ENCODE data around the gene NEK6. TPM values are rescaled to one million over a fixed set of nuclear protein-coding genes. Genes with fewer than 3 reads are reported as not detected.

Gene NEK6
- total RNA-seq, 1 experiment from 2014 or later: 21.1 TPM

- 0 out of 2 replicates have a peak, but pooled peaks cover 5% of the 10 kb centered on the region for H4K20me1 ChIP-seq (ENCODE audit: low read length)
- POLR2A ChIA-PET (ENCODE audit: unreplicated experiment): no interaction called here
- no peaks in the 10 kb centered on the region for H3K36me3 ChIP-seq (ENCODE audit: low read depth, low read length)
- ATAC-seq: no peak
- H3K4me3 ChIP-seq (ENCODE audit: low read length): no peak overlapping the region
- CTCF ChIA-PET: no interaction called here
- H3K9me3 ChIP-seq (ENCODE audit: low read length): no peaks in the 10 kb centered on the region
- no peaks in the 10 kb centered on the region for H3K4me1 ChIP-seq (ENCODE audit: insufficient read depth, low read length)
- H3K79me2 ChIP-seq (ENCODE audit: low read length): peaks cover 70% of the 10 kb centered on the region
- no peaks in the 10 kb centered on the region for H3F3A ChIP-seq (ENCODE audit: low read length, unreplicated experiment)
- no peak overlapping the region for H3K9ac ChIP-seq (ENCODE audit: low read length)
- no peak overlapping the region for H3K27ac ChIP-seq (ENCODE audit: low read length)
- no TSS peak for BruUV-seq (replicated peaks)
- TF ChIP-seq EZH2phosphoT487 (IDR thresholded peaks at IDR 0.05; ENCODE audit: borderline replicate concordance, low read length) (no peak), CTCF (conservative IDR thresholded peaks at IDR 0.05; ENCODE audit: low read depth, low read length) (no peak), EZH2 (IDR thresholded peaks at IDR 0.05; ENCODE audit: low read length, unreplicated experiment) (no peak)
- H3K27me3 ChIP-seq (ENCODE audit: low read length): no peaks in the 10 kb centered on the region
- no peak overlapping the region for H3K4me2 ChIP-seq (ENCODE audit: low read length)
- no peak for DNase-seq
- no peak overlapping the region for H2AFZ ChIP-seq (ENCODE audit: low read length)
- H3K9me2 ChIP-seq (replicated peaks; ENCODE audit: low read length): no peaks in the 10 kb centered on the region
- intact Hi-C loops (cut with micrococcal nuclease): no loop called here
Observed at GRCh38 chr9:124285903-124286291, 28.1 kb downstream of the NEK6 start.

GRCh38 chr9:124286292-124286931 is 28.7 kb downstream of the NEK6 start:
- Histone ChIP-seq H3K27ac (ENCODE audit: low read length) (no peak overlapping the region), H2AFZ (ENCODE audit: low read length) (no peak overlapping the region), H3F3A (ENCODE audit: low read length, unreplicated experiment) (no peaks in the 10 kb centered on the region), H3K9me2 (replicated peaks; ENCODE audit: low read length) (no peaks in the 10 kb centered on the region), H3K4me3 (ENCODE audit: low read length) (no peak overlapping the region), H3K27me3 (ENCODE audit: low read length) (no peaks in the 10 kb centered on the region), H3K36me3 (ENCODE audit: low read depth, low read length) (no peaks in the 10 kb centered on the region), H3K79me2 (ENCODE audit: low read length) (peaks cover 65% of the 10 kb centered on the region), H3K9me3 (ENCODE audit: low read length) (no peaks in the 10 kb centered on the region), H4K20me1 (ENCODE audit: low read length) (0 out of 2 replicates have a peak, but pooled peaks cover 5% of the 10 kb centered on the region), H3K4me1 (ENCODE audit: insufficient read depth, low read length) (no peaks in the 10 kb centered on the region), H3K9ac (ENCODE audit: low read length) (no peak overlapping the region), H3K4me2 (ENCODE audit: low read length) (no peak overlapping the region)
- TF ChIP-seq EZH2phosphoT487 (IDR thresholded peaks at IDR 0.05; ENCODE audit: borderline replicate concordance, low read length): no peak
- no peak for TF ChIP-seq CTCF (conservative IDR thresholded peaks at IDR 0.05; ENCODE audit: low read depth, low read length)
- no peak for TF ChIP-seq EZH2 (IDR thresholded peaks at IDR 0.05; ENCODE audit: low read length, unreplicated experiment)
- intact Hi-C loops (cut with micrococcal nuclease): no loop called here
- ATAC-seq: no peak
- no peak for DNase-seq
- ChIA-PET CTCF (no interaction called here), POLR2A (ENCODE audit: unreplicated experiment) (interaction anchor here (0.6 kb wide), 1 partner anchor 23 kb away, joined by 3 read pairs; no protein-coding TSS in a partner anchor)
- BruUV-seq (replicated peaks): no TSS peak

- Histone ChIP-seq H3K27ac (ENCODE audit: low read length) (no peak overlapping the region), H4K20me1 (ENCODE audit: low read length) (0 out of 2 replicates have a peak, but pooled peaks cover 2% of the 10 kb centered on the region)
- TF ChIP-seq EZH2phosphoT487 (IDR thresholded peaks at IDR 0.05; ENCODE audit: borderline replicate concordance, low read length) (no peak), CTCF (conservative IDR thresholded peaks at IDR 0.05; ENCODE audit: low read depth, low read length) (no peak), EZH2 (IDR thresholded peaks at IDR 0.05; ENCODE audit: low read length, unreplicated experiment) (no peak)
Observed at GRCh38 chr9:124290053-124290591, 32.4 kb downstream of the NEK6 start.

More at GRCh38 chr9:124290053-124290591, 32.4 kb downstream of the NEK6 start:
- no peaks in the 10 kb centered on the region for H3K9me3 ChIP-seq (ENCODE audit: low read length)
- no peaks in the 10 kb centered on the region for H3K27me3 ChIP-seq (ENCODE audit: low read length)
- peaks cover 45% of the 10 kb centered on the region for H3K79me2 ChIP-seq (ENCODE audit: low read length)
- ChIA-PET CTCF (no interaction called here), POLR2A (ENCODE audit: unreplicated experiment) (no interaction called here)
- intact Hi-C loops (cut with micrococcal nuclease): no loop called here
- no peak overlapping the region for H3K4me3 ChIP-seq (ENCODE audit: low read length)
- BruUV-seq (replicated peaks): no TSS peak
- ATAC-seq (no peak), DNase-seq (no peak)
- H3F3A ChIP-seq (ENCODE audit: low read length, unreplicated experiment): no peaks in the 10 kb centered on the region
- H3K4me2 ChIP-seq (ENCODE audit: low read length): no peak overlapping the region
- no peaks in the 10 kb centered on the region for H3K36me3 ChIP-seq (ENCODE audit: low read depth, low read length)
- no peaks in the 10 kb centered on the region for H3K9me2 ChIP-seq (replicated peaks; ENCODE audit: low read length)
- peaks cover 8% of the 10 kb centered on the region for H3K4me1 ChIP-seq (ENCODE audit: insufficient read depth, low read length)
- H2AFZ ChIP-seq (ENCODE audit: low read length): no peak overlapping the region
- no peak overlapping the region for H3K9ac ChIP-seq (ENCODE audit: low read length)
